Neural cell (in vitro differentiated cells): Measurements from ENCODE around the gene PRIMPOL. TPM values are rescaled to one million over a fixed set of nuclear protein-coding genes. Genes with fewer than 3 reads are reported as not detected.

Experiments used
- H2AFZ ChIP-seq: fragments of 200-600, 300-800 bp; sonication (generic), shearing (Covaris generic); 2 replicates; pipeline ENCODE4 v1.6.0; 2014; ENCODE audit warnings: low read depth, mild to moderate bottlenecking, antibody characterized with exemption, low read length, moderate library complexity
- H3F3A ChIP-seq: fragments of 200-600 bp; shearing (Covaris generic); 2 replicates; pipeline ENCODE4 v1.6.1; 2016; ENCODE audit warnings: mild to moderate bottlenecking, moderate library complexity, mixed read lengths, antibody characterized with exemption, low read length; ENCODE audit not compliant: insufficient read depth, poor library complexity, severe bottlenecking
- H3K27ac ChIP-seq: fragments of 200-600, 300-800 bp; sonication (generic), shearing (Covaris generic); 2 replicates; pipeline ENCODE4 v1.5.1; 2014; ENCODE audit warnings: mild to moderate bottlenecking, low read length, moderate library complexity
- H3K27me3 ChIP-seq: fragments of 300-800, 200-600 bp; sonication (generic), shearing (Covaris generic); 2 replicates; pipeline ENCODE4 v1.6.0; 2014; ENCODE audit warnings: mild to moderate bottlenecking, low read depth, low read length, moderate library complexity; ENCODE audit not compliant: insufficient read depth
- H3K36me3 ChIP-seq: fragments of 300-800, 200-600 bp; sonication (generic), shearing (Covaris generic); 2 replicates; pipeline ENCODE4 v1.5.1; 2014; ENCODE audit warnings: mild to moderate bottlenecking, antibody characterized with exemption, low read length, moderate library complexity; ENCODE audit not compliant: insufficient read depth
- H3K4me2 ChIP-seq: fragments of 300-800, 200-600 bp; sonication (generic), shearing (Covaris generic); 2 replicates; pipeline ENCODE4 v1.6.0; 2014; ENCODE audit warnings: mild to moderate bottlenecking, low read length
- H3K4me3 ChIP-seq: fragments of 300-800, 200-600 bp; sonication (generic), shearing (Covaris generic); 2 replicates; pipeline ENCODE4 v1.5.1; 2014; ENCODE audit warnings: mild to moderate bottlenecking, low read length, moderate library complexity
- H3K79me2 ChIP-seq: fragments of 200-600 bp; shearing (Covaris generic); replicated peaks from 2 replicates; pipeline ENCODE4 v1.6.0; 2014; ENCODE audit warnings: mild to moderate bottlenecking, low read length, moderate library complexity; ENCODE audit not compliant: insufficient read depth
- H3K9ac ChIP-seq: fragments of 300-800, 200-600 bp; sonication (generic), shearing (Covaris generic); 2 replicates; pipeline ENCODE4 v1.6.1; 2016; ENCODE audit warnings: mild to moderate bottlenecking, low read length, mixed read lengths
- H3K9me2 ChIP-seq: fragments of 200-600 bp; shearing (Covaris generic); 2 replicates; pipeline ENCODE4 v1.6.1; 2016; ENCODE audit warnings: mild to moderate bottlenecking, low read length, mixed read lengths; ENCODE audit not compliant: insufficient read depth
- H3K9me3 ChIP-seq: fragments of 200-600, 300-800 bp; sonication (generic), shearing (Covaris generic); 2 replicates; pipeline ENCODE4 v1.6.1; 2016; ENCODE audit warnings: mild to moderate bottlenecking, mixed run types, low read length, moderate library complexity, mixed read lengths
- H4K20me1 ChIP-seq: fragments of 200-600 bp; shearing (Covaris generic); 2 replicates; pipeline ENCODE4 v1.6.1; 2016; ENCODE audit warnings: mild to moderate bottlenecking, mixed run types; ENCODE audit not compliant: insufficient read depth
- EP300 ChIP-seq: fragments of 450-650 bp; conservative IDR thresholded peaks from 2 replicates; pipeline ENCODE4 v1.6.1; 2014; ENCODE audit warnings: antibody characterized with exemption, mild to moderate bottlenecking, moderate library complexity; ENCODE audit not compliant: poor library complexity, severe bottlenecking
- EZH2 ChIP-seq: fragments of 200-600, 300-800 bp; shearing (Covaris generic), sonication (generic); IDR thresholded peaks from 2 replicates; pipeline ENCODE4 v1.6.1; 2014; ENCODE audit warnings: antibody characterized with exemption, low read length, borderline replicate concordance, mild to moderate bottlenecking; ENCODE audit not compliant: insufficient read depth, poor library complexity, severe bottlenecking
- MXI1 ChIP-seq: fragments of 450-650 bp; conservative IDR thresholded peaks from 2 replicates; pipeline ENCODE4 v1.6.1; 2014; ENCODE audit warnings: antibody characterized with exemption, mild to moderate bottlenecking; ENCODE audit not compliant: poor library complexity, severe bottlenecking
- POLR2AphosphoS5 ChIP-seq: IDR thresholded peaks from 2 replicates; pipeline ENCODE4 v1.6.1; 2012
- RAD21 ChIP-seq: fragments of 450-650 bp; conservative IDR thresholded peaks from 2 replicates; pipeline ENCODE4 v1.6.1; 2014; ENCODE audit warnings: antibody characterized with exemption, mild to moderate bottlenecking, moderate library complexity
- SMC3 ChIP-seq: fragments of 450-650 bp; conservative IDR thresholded peaks from 2 replicates; pipeline ENCODE4 v1.6.1; 2014; ENCODE audit warnings: antibody characterized with exemption, mild to moderate bottlenecking, moderate library complexity; ENCODE audit not compliant: poor library complexity
- TAF1 ChIP-seq: IDR thresholded peaks from 2 replicates; pipeline ENCODE4 v1.6.1; 2012; ENCODE audit warnings: low read depth
- polyA plus RNA-seq: library from polyadenylated mRNA; depleted of rRNA; stranded (reverse); fragments of >200 nt; gene quantifications from 2 replicates; pipeline ENCODE4 v1.2.3, GENCODE V29; 2014
- TF ChIP-seq, protein P1 (sequence below): fragments of 450-650 bp; IDR thresholded peaks from 2 replicates; pipeline ENCODE4 v1.5.1; 2014; ENCODE audit warnings: antibody characterized with exemption, mild to moderate bottlenecking, moderate library complexity; ENCODE audit not compliant: poor library complexity, severe bottlenecking
- TF ChIP-seq, protein P2 (sequence below): IDR thresholded peaks from 2 replicates; pipeline ENCODE4 v1.6.1; 2012; ENCODE audit warnings: borderline replicate concordance

The PRIMPOL gene
- polyA plus RNA-seq, 1 donor from 2014 or later = 23.6 TPM

DNA sequence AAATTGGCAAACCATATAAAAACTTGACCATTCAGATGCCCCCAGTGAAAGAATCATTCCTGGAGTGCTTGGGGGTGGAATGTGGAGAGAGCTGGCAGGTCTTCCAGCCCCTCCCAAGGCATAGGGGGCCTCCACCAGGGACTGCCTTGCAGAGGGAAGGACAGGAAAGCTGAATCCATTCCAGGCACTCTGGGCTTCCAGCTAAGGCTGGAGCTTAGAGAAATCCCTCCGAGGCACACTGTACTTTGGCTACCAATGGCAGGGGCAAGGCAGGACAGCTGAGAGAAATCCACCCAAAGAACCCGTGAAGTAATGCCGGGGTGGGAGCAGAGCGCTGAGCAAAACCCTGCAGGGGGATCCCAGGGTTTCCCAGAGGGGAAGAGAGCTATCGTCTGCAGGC, 80.4 kb downstream of the PRIMPOL start:
- Histone ChIP-seq H3K27me3 (no peaks in the 10 kb centered on the region), H2AFZ (no peak overlapping the region), H3K4me2 (no peak overlapping the region), H3F3A (no peaks in the 10 kb centered on the region), H4K20me1 (no peaks in the 10 kb centered on the region), H3K9me2 (no peaks in the 10 kb centered on the region), H3K27ac (no peak overlapping the region), H3K36me3 (no peaks in the 10 kb centered on the region), H3K9ac (no peak overlapping the region), H3K79me2 (peaks cover 20% of the 10 kb centered on the region), H3K9me3 (no peaks in the 10 kb centered on the region), H3K4me3 (no peak overlapping the region)
- TF ChIP-seq, protein P1, sequence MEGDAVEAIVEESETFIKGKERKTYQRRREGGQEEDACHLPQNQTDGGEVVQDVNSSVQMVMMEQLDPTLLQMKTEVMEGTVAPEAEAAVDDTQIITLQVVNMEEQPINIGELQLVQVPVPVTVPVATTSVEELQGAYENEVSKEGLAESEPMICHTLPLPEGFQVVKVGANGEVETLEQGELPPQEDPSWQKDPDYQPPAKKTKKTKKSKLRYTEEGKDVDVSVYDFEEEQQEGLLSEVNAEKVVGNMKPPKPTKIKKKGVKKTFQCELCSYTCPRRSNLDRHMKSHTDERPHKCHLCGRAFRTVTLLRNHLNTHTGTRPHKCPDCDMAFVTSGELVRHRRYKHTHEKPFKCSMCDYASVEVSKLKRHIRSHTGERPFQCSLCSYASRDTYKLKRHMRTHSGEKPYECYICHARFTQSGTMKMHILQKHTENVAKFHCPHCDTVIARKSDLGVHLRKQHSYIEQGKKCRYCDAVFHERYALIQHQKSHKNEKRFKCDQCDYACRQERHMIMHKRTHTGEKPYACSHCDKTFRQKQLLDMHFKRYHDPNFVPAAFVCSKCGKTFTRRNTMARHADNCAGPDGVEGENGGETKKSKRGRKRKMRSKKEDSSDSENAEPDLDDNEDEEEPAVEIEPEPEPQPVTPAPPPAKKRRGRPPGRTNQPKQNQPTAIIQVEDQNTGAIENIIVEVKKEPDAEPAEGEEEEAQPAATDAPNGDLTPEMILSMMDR = no peak
- TF ChIP-seq POLR2AphosphoS5 (no peak), RAD21 (no peak), EP300 (no peak), TAF1 (no peak), EZH2 (no peak), SMC3 (no peak), MXI1 (no peak)
- TF ChIP-seq, protein P2, sequence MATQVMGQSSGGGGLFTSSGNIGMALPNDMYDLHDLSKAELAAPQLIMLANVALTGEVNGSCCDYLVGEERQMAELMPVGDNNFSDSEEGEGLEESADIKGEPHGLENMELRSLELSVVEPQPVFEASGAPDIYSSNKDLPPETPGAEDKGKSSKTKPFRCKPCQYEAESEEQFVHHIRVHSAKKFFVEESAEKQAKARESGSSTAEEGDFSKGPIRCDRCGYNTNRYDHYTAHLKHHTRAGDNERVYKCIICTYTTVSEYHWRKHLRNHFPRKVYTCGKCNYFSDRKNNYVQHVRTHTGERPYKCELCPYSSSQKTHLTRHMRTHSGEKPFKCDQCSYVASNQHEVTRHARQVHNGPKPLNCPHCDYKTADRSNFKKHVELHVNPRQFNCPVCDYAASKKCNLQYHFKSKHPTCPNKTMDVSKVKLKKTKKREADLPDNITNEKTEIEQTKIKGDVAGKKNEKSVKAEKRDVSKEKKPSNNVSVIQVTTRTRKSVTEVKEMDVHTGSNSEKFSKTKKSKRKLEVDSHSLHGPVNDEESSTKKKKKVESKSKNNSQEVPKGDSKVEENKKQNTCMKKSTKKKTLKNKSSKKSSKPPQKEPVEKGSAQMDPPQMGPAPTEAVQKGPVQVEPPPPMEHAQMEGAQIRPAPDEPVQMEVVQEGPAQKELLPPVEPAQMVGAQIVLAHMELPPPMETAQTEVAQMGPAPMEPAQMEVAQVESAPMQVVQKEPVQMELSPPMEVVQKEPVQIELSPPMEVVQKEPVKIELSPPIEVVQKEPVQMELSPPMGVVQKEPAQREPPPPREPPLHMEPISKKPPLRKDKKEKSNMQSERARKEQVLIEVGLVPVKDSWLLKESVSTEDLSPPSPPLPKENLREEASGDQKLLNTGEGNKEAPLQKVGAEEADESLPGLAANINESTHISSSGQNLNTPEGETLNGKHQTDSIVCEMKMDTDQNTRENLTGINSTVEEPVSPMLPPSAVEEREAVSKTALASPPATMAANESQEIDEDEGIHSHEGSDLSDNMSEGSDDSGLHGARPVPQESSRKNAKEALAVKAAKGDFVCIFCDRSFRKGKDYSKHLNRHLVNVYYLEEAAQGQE = no peak

DNA sequence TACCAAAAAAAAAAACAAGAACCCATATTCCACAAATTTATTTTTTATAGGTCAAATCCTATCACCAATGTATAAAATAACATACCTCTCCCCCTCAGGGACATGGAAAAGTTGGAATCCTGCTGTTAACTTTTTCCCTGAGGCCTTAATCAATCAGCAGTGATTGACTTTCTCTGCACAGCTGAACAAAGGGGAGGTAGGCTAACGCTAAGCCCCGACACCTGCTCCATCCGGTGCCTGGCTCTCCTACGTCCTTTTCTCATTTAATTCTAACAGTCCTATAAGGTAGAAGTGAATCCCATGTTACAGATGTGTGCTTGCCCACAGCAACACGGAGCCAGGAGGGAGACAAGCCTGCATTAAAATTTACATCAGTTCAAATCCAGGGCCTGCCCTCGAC, 81.5 kb downstream of the PRIMPOL start:
- Histone ChIP-seq H3K4me3 (no peak overlapping the region), H4K20me1 (no peaks in the 10 kb centered on the region), H3K27ac (no peak overlapping the region), H3F3A (no peaks in the 10 kb centered on the region), H2AFZ (no peak overlapping the region), H3K4me2 (no peak overlapping the region), H3K9ac (no peak overlapping the region), H3K36me3 (no peaks in the 10 kb centered on the region), H3K9me2 (no peaks in the 10 kb centered on the region), H3K79me2 (peaks cover 20% of the 10 kb centered on the region), H3K9me3 (no peaks in the 10 kb centered on the region), H3K27me3 (no peaks in the 10 kb centered on the region)
- TF ChIP-seq MXI1 = no peak
- no peak for TF ChIP-seq SMC3
- no peak for TF ChIP-seq POLR2AphosphoS5
- TF ChIP-seq, protein P2 = no peak
- TF ChIP-seq, protein P1 = no peak
- no peak for TF ChIP-seq RAD21
- TF ChIP-seq EP300 = no peak
- no peak for TF ChIP-seq TAF1
